HepG2 (cell line): Measurements from ENCODE around the gene RBL1. TPM values are rescaled to one million over a fixed set of nuclear protein-coding genes. Genes with fewer than 3 reads are reported as not detected.

Experiments
- ADNP ChIP-seq: sonication (generic); formaldehyde crosslinking; IDR thresholded peaks from 2 replicates; pipeline ENCODE4 v1.4.0; 2020; ENCODE audit warnings: missing genetic modification reagents
- ATF7-NPFF ChIP-seq: sonication (generic); formaldehyde crosslinking; IDR thresholded peaks from 2 replicates; pipeline ENCODE4 v1.8.1; 2023; ENCODE audit warnings: mild to moderate bottlenecking, low read depth, missing genetic modification reagents, moderate library complexity
- ERF ChIP-seq: IDR thresholded peaks from 2 replicates; pipeline ENCODE4 v1.6.1; 2018; ENCODE audit warnings: missing biosample characterization, missing genetic modification reagents
- EZH2 ChIP-seq: conservative IDR thresholded peaks from 2 replicates; pipeline ENCODE4 v1.6.1; 2012; ENCODE audit warnings: mild to moderate bottlenecking, low read depth, low read length, moderate library complexity
- HHEX ChIP-seq: IDR thresholded peaks from 2 replicates; pipeline ENCODE4 v1.6.1; 2016; ENCODE audit warnings: control low read depth
- HMG20B ChIP-seq: conservative IDR thresholded peaks from 2 replicates; pipeline ENCODE4 v1.6.1; 2016; ENCODE audit warnings: missing genetic modification reagents, missing compliant biosample characterization
- HOXD1 ChIP-seq: sonication (generic); formaldehyde crosslinking; IDR thresholded peaks from 2 replicates; pipeline ENCODE4 v1.5.0; 2020; ENCODE audit warnings: missing genetic modification reagents
- IRF2 ChIP-seq: IDR thresholded peaks from 2 replicates; pipeline ENCODE4 v1.6.1; 2018; ENCODE audit warnings: missing genetic modification reagents, missing compliant biosample characterization
- KMT2A ChIP-seq: sonication (generic); formaldehyde crosslinking; IDR thresholded peaks from 2 replicates; pipeline ENCODE4 v1.4.0; 2020; ENCODE audit warnings: missing genetic modification reagents
- MAFF ChIP-seq: IDR thresholded peaks from 2 replicates; pipeline ENCODE4 v1.6.1; 2011; ENCODE audit warnings: low read depth, low read length, improper control_type of control experiment
- NR2F2 ChIP-seq: IDR thresholded peaks from 2 replicates; pipeline ENCODE4 v1.6.1; 2012; ENCODE audit warnings: low read depth, inconsistent platforms, borderline replicate concordance
- ONECUT2 ChIP-seq: sonication (generic); formaldehyde crosslinking; IDR thresholded peaks from 2 replicates; pipeline ENCODE4 v1.4.0; 2020; ENCODE audit warnings: missing genetic modification reagents
- SNAPC5 ChIP-seq: sonication (generic); formaldehyde crosslinking; IDR thresholded peaks from 2 replicates; pipeline ENCODE4 v1.8.1; 2023; ENCODE audit warnings: mild to moderate bottlenecking, missing genetic modification reagents, borderline replicate concordance
- TCF12 ChIP-seq, 2 experiments: fragments of 450-650 bp in 1 of 2; sonication (generic) in 1 of 2; formaldehyde crosslinking in 1 of 2; IDR thresholded peaks; 2 replicates each; pipeline versions ENCODE4 v1.6.1 to v1.8.0; 2017 to 2022; ENCODE audit warnings: antibody characterized with exemption in 1 of 2, mild to moderate bottlenecking in 1 of 2, missing genetic modification reagents in 1 of 2, moderate library complexity in 1 of 2
- TMF1 ChIP-seq: sonication (generic); formaldehyde crosslinking; IDR thresholded peaks from 2 replicates; pipeline ENCODE4 v1.8.1; 2022; ENCODE audit warnings: low read depth, missing genetic modification reagents
- ZNF383 ChIP-seq: sonication (generic); formaldehyde crosslinking; IDR thresholded peaks from 2 replicates; pipeline ENCODE4 v1.4.0; 2020; ENCODE audit warnings: missing genetic modification reagents, mild to moderate bottlenecking, borderline replicate concordance
- ZNF432 ChIP-seq: sonication (generic); formaldehyde crosslinking; IDR thresholded peaks from 2 replicates; pipeline ENCODE4 v1.5.0; 2020; ENCODE audit warnings: missing genetic modification reagents, mild to moderate bottlenecking, borderline replicate concordance
- ZNF737 ChIP-seq: sonication (generic); formaldehyde crosslinking; IDR thresholded peaks from 2 replicates; pipeline ENCODE4 v1.5.0; 2020; ENCODE audit warnings: missing genetic modification reagents, mild to moderate bottlenecking, borderline replicate concordance
- polyA plus RNA-seq, 8 experiments: library from polyadenylated mRNA; depleted of rRNA in 3 of 8; stranded (reverse) in 7 of 8; unstranded in 1 of 8; fragments of >200 nt; fragmentation: Illumina TruSeq in 4 of 8; extraction: Trizol in 4 of 8; gene quantifications; 2 replicates each; pipeline versions ENCODE4 v1.2.1 to v1.2.3, GENCODE V29; 2011 to 2016; ENCODE audit warnings: low read depth in 4 of 8, missing spikeins in 1 of 8, mixed read lengths in 1 of 8; ENCODE audit not compliant: insufficient read depth in 1 of 8
- total RNA-seq, 5 experiments: library from RNA; depleted of rRNA; stranded (reverse); fragments of >200 nt; fragmentation: Illumina TruSeq; extraction: Trizol; gene quantifications; 2 replicates each; pipeline ENCODE4 v1.2.3, GENCODE V29; 2016; ENCODE audit warnings: low read depth in 1 of 5
- TF ChIP-seq, protein P1 (sequence below), 2 experiments: sonication (generic) in 1 of 2; formaldehyde crosslinking in 1 of 2; IDR thresholded peaks; 2 replicates each; pipeline versions ENCODE4 v1.6.1 to v1.9.0; 2014 to 2022; ENCODE audit warnings: antibody characterized with exemption in 1 of 2, borderline replicate concordance in 1 of 2, inconsistent platforms in 1 of 2, low read depth in 1 of 2, missing genetic modification reagents in 1 of 2
- TF ChIP-seq, protein P2 (sequence below): sonication (generic); formaldehyde crosslinking; IDR thresholded peaks from 2 replicates; pipeline ENCODE4 v1.4.0; 2020; ENCODE audit warnings: missing genetic modification reagents

RBL1 gene
- total and polyA plus RNA-seq, 2 of the 13 experiments (the other 11 are each of a cell fraction or from before 2014, with no cell fraction given): 6.0 to 27.5 TPM

DNA sequence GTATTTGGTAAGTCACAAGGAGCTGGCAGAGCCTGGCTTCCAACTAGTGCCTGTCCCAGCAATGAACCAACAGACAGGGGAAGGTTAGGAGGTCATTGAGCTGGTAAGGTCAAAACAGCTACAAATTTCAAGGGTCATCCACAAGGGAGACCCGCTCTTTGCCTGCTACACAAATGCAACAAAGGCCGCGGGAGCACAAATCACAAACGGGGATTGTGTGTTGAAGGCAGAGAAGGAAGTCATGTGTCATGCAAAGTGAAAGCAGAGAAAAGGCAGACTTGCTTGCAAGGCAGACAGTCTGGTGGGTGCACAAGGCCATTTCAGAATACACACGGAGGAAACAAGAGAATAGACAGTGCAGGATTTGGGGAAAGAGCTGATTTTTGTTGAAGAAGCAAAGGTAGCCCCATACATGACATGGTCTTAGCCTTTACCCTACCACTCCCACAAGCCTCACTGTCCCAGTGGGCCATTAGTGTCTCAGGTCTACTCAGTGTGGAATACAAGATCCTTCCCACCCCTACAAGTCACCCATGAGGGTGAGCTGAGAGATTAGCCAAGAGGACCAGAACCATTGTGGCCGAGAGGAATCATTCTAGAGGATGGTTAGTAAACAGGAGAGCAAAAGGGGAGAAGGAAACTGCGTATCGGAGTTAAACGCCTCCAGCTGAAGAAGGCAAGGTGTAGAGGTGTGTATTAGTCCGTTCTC is 126.2 kb downstream of the RBL1 start (continued):
- peak; percentile 34; the same call in 1 of the 2 replicates for TF ChIP-seq NR2F2
- TF ChIP-seq TMF1 (CRISPR knock-in tag): no peak
- no peak for TF ChIP-seq HOXD1 (CRISPR knock-in tag)
- TF ChIP-seq, protein P1, sequence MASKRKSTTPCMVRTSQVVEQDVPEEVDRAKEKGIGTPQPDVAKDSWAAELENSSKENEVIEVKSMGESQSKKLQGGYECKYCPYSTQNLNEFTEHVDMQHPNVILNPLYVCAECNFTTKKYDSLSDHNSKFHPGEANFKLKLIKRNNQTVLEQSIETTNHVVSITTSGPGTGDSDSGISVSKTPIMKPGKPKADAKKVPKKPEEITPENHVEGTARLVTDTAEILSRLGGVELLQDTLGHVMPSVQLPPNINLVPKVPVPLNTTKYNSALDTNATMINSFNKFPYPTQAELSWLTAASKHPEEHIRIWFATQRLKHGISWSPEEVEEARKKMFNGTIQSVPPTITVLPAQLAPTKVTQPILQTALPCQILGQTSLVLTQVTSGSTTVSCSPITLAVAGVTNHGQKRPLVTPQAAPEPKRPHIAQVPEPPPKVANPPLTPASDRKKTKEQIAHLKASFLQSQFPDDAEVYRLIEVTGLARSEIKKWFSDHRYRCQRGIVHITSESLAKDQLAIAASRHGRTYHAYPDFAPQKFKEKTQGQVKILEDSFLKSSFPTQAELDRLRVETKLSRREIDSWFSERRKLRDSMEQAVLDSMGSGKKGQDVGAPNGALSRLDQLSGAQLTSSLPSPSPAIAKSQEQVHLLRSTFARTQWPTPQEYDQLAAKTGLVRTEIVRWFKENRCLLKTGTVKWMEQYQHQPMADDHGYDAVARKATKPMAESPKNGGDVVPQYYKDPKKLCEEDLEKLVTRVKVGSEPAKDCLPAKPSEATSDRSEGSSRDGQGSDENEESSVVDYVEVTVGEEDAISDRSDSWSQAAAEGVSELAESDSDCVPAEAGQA (IDR thresholded peaks at IDR 0.05; ENCODE audit: low read depth): no peak
- TF ChIP-seq, protein P1 (CRISPR knock-in tag; IDR thresholded peaks at IDR 0.05; ENCODE audit: borderline replicate concordance): no peak
- TF ChIP-seq ZNF737 (CRISPR knock-in tag): no peak
- no peak for TF ChIP-seq ADNP
- TF ChIP-seq KMT2A (CRISPR knock-in tag): 0 out of 2 replicates have a peak, but pooled peaks have one; percentile 25
- TF ChIP-seq ZNF383 (CRISPR knock-in tag): no peak
- TF ChIP-seq ZNF432 (CRISPR knock-in tag): no peak
- TF ChIP-seq HMG20B (CRISPR knock-in tag): no peak
- no peak for TF ChIP-seq EZH2
- TF ChIP-seq MAFF: no peak
- no peak for TF ChIP-seq ONECUT2 (CRISPR knock-in tag)
- 0 out of 2 replicates have a peak, but pooled peaks have one; percentile 16 for TF ChIP-seq IRF2 (CRISPR knock-in tag)
- no peak for TF ChIP-seq TCF12 (IDR thresholded peaks at IDR 0.05)
- no peak for TF ChIP-seq TCF12 (CRISPR knock-in tag; IDR thresholded peaks at IDR 0.05)
- TF ChIP-seq SNAPC5 (CRISPR knock-in tag): no peak
- TF ChIP-seq ERF (CRISPR knock-in tag): 0 out of 2 replicates have a peak, but pooled peaks have one; percentile 19
- 0 out of 2 replicates have a peak, but pooled peaks have one; percentile 15 for TF ChIP-seq HHEX
- no peak for TF ChIP-seq ATF7-NPFF (CRISPR knock-in tag)
- TF ChIP-seq, protein P2, sequence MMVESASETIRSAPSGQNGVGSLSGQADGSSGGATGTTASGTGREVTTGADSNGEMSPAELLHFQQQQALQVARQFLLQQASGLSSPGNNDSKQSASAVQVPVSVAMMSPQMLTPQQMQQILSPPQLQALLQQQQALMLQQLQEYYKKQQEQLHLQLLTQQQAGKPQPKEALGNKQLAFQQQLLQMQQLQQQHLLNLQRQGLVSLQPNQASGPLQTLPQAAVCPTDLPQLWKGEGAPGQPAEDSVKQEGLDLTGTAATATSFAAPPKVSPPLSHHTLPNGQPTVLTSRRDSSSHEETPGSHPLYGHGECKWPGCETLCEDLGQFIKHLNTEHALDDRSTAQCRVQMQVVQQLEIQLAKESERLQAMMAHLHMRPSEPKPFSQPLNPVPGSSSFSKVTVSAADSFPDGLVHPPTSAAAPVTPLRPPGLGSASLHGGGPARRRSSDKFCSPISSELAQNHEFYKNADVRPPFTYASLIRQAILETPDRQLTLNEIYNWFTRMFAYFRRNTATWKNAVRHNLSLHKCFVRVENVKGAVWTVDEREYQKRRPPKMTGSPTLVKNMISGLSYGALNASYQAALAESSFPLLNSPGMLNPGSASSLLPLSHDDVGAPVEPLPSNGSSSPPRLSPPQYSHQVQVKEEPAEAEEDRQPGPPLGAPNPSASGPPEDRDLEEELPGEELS (CRISPR knock-in tag): no peak
